Measurements from ENCODE around the gene THBS4.

Gene THBS4

DNA sequence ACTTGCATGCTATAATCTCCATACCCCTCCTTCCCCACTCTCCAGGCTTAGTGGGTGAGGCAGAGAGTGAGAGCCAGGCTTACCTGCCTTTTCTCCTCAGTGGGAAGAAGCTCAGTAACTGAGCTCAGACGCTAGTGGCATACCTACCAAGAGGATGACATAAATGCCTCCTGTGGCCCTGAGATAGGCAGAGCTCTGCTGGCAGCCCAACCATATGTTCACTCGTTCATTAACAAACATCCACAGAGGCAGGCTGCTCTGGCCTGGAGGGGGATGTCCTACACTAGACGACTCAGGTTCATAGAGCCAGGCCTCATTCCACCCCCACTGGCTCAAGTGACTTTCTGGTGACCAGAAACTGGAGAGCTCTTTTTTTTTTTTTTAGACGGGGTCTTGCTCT is 81.3 kb downstream of the THBS4 start:
- H3K79me2 ChIP-seq (ENCODE audit: insufficient read depth, low read length): no peaks in the 10 kb centered on the region
- H3K9me2 ChIP-seq (replicated peaks; ENCODE audit: insufficient read depth, low read length): no peaks in the 10 kb centered on the region
- no peaks in the 10 kb centered on the region for H3K9me3 ChIP-seq (ENCODE audit: insufficient read depth, low read length)
- no peaks in the 10 kb centered on the region for H3F3A ChIP-seq (ENCODE audit: insufficient read depth)
- H3K36me3 ChIP-seq (ENCODE audit: low read length): peaks cover 3% of the 10 kb centered on the region; the same call in 1 of the 2 replicates
- H2AFZ ChIP-seq (ENCODE audit: low read depth, low read length, severe bottlenecking): no peak overlapping the region
- no peak overlapping the region for H3K4me3 ChIP-seq (ENCODE audit: insufficient read depth, low read length, poor library complexity, severe bottlenecking)
- no peak overlapping the region for H3K9ac ChIP-seq (ENCODE audit: low read length)
- no peak overlapping the region for H3K27ac ChIP-seq (ENCODE audit: low read depth, low read length)
- no peak overlapping the region for H3K4me2 ChIP-seq (ENCODE audit: low read depth, low read length, poor library complexity, severe bottlenecking)
- H4K20me1 ChIP-seq (ENCODE audit: low read depth, low read length): no peaks in the 10 kb centered on the region
- no peaks in the 10 kb centered on the region for H3K27me3 ChIP-seq (ENCODE audit: low read length)
- TF ChIP-seq EZH2phosphoT487 (conservative IDR thresholded peaks at IDR 0.05; ENCODE audit: low read length): no peak
- TF ChIP-seq, protein P1, sequence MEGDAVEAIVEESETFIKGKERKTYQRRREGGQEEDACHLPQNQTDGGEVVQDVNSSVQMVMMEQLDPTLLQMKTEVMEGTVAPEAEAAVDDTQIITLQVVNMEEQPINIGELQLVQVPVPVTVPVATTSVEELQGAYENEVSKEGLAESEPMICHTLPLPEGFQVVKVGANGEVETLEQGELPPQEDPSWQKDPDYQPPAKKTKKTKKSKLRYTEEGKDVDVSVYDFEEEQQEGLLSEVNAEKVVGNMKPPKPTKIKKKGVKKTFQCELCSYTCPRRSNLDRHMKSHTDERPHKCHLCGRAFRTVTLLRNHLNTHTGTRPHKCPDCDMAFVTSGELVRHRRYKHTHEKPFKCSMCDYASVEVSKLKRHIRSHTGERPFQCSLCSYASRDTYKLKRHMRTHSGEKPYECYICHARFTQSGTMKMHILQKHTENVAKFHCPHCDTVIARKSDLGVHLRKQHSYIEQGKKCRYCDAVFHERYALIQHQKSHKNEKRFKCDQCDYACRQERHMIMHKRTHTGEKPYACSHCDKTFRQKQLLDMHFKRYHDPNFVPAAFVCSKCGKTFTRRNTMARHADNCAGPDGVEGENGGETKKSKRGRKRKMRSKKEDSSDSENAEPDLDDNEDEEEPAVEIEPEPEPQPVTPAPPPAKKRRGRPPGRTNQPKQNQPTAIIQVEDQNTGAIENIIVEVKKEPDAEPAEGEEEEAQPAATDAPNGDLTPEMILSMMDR (IDR thresholded peaks at IDR 0.05; ENCODE audit: insufficient read depth, low read length, poor library complexity, severe bottlenecking): no peak

- peaks cover 3% of the 10 kb centered on the region; the same call in 1 of the 2 replicates for H3K36me3 ChIP-seq (ENCODE audit: low read length)
- H4K20me1 ChIP-seq (ENCODE audit: low read depth, low read length): no peaks in the 10 kb centered on the region
- H3K9ac ChIP-seq (ENCODE audit: low read length): no peak overlapping the region
- H3K27me3 ChIP-seq (ENCODE audit: low read length): no peaks in the 10 kb centered on the region
- H3K27ac ChIP-seq (ENCODE audit: low read depth, low read length): no peak overlapping the region
- H3K79me2 ChIP-seq (ENCODE audit: insufficient read depth, low read length): no peaks in the 10 kb centered on the region
- no peaks in the 10 kb centered on the region for H3F3A ChIP-seq (ENCODE audit: insufficient read depth)
- no peak overlapping the region for H3K4me3 ChIP-seq (ENCODE audit: insufficient read depth, low read length, poor library complexity, severe bottlenecking)
- H3K4me2 ChIP-seq (ENCODE audit: low read depth, low read length, poor library complexity, severe bottlenecking): no peak overlapping the region
- no peak overlapping the region for H2AFZ ChIP-seq (ENCODE audit: low read depth, low read length, severe bottlenecking)
- no peaks in the 10 kb centered on the region for H3K9me2 ChIP-seq (replicated peaks; ENCODE audit: insufficient read depth, low read length)
- no peak for TF ChIP-seq EZH2phosphoT487 (conservative IDR thresholded peaks at IDR 0.05; ENCODE audit: low read length)
- TF ChIP-seq, protein P1 (IDR thresholded peaks at IDR 0.05; ENCODE audit: insufficient read depth, low read length, poor library complexity, severe bottlenecking): no peak
- no peaks in the 10 kb centered on the region for H3K9me3 ChIP-seq (ENCODE audit: insufficient read depth, low read length)
These were observed 82.3 kb downstream of the THBS4 start for GRCh38 chr5:80117446-80117845.

DNA sequence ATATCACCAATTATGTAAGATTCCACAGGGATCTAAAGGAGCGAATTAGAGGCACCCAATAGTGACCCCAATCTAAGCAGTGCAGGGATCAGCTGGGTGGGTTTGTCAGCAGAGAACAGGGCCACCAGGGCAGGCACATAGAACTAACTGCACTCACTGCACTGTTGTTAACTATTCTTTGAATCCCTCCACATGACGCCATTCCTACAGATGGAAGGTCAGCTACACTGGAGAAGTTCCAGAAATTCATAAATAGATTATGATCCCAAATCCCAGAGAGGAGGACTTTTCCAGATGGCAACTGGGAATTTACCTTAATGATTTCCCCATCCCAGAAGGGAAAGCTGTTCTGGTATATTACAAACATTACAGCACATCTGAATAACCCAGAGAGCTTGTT is 84.2 kb downstream of the THBS4 start:
- Histone ChIP-seq H3K4me2 (ENCODE audit: low read depth, low read length, poor library complexity, severe bottlenecking) (no peak overlapping the region), H4K20me1 (ENCODE audit: low read depth, low read length) (no peaks in the 10 kb centered on the region), H3K9ac (ENCODE audit: low read length) (no peak overlapping the region), H3K9me2 (replicated peaks; ENCODE audit: insufficient read depth, low read length) (no peaks in the 10 kb centered on the region), H3K79me2 (ENCODE audit: insufficient read depth, low read length) (no peaks in the 10 kb centered on the region), H2AFZ (ENCODE audit: low read depth, low read length, severe bottlenecking) (no peak overlapping the region), H3K27me3 (ENCODE audit: low read length) (no peaks in the 10 kb centered on the region), H3K27ac (ENCODE audit: low read depth, low read length) (no peak overlapping the region), H3F3A (ENCODE audit: insufficient read depth) (no peaks in the 10 kb centered on the region), H3K9me3 (ENCODE audit: insufficient read depth, low read length) (no peaks in the 10 kb centered on the region), H3K36me3 (ENCODE audit: low read length) (no peaks in the 10 kb centered on the region), H3K4me3 (ENCODE audit: insufficient read depth, low read length, poor library complexity, severe bottlenecking) (no peak overlapping the region)
- no peak for TF ChIP-seq EZH2phosphoT487 (conservative IDR thresholded peaks at IDR 0.05; ENCODE audit: low read length)
- TF ChIP-seq, protein P1 (IDR thresholded peaks at IDR 0.05; ENCODE audit: insufficient read depth, low read length, poor library complexity, severe bottlenecking): no peak
